Activated CD8-positive, alpha-beta T cell treated with anti-CD3 and anti-CD28 coated beads for 36 hours (primary cell): Measurements from ENCODE around the gene UBE2O. TPM values are rescaled to one million over a fixed set of nuclear protein-coding genes. Genes with fewer than 3 reads are reported as not detected.

Experiments
- ATAC-seq: fragments of 200-7000 bp; cut with Tn5 transposase; one replicate; pipeline ENCODE4 v1.10.0; 2021; ENCODE audit warnings: mild to moderate bottlenecking, moderate library complexity
- CTCF ChIA-PET: fragments of 350-600 bp; sonication (Branson Sonifier 250); formaldehyde crosslinking; loops from one replicate; lab custom pipeline; 2021; ENCODE audit warnings: antibody characterized with exemption; lab: Charles Lee
- POLR2A ChIA-PET: fragments of 350-600 bp; sonication (Branson Sonifier 250); formaldehyde crosslinking; loops from one replicate; lab custom pipeline; 2021; ENCODE audit warnings: antibody characterized with exemption; lab: Charles Lee
- DNase-seq: peaks from one replicate; pipeline ENCODE4 v3.0.0-alpha.2; 2020
- H3K27ac Mint-ChIP-seq: one replicate; pipeline ENCODE4 v1.8.0; 2021; ENCODE audit warnings: mild to moderate bottlenecking, mixed read lengths
- H3K27me3 Mint-ChIP-seq: one replicate; pipeline ENCODE4 v1.8.0; 2021; ENCODE audit warnings: mixed read lengths
- H3K36me3 Mint-ChIP-seq: one replicate; pipeline ENCODE4 v1.8.0; 2021; ENCODE audit warnings: low read depth, mixed read lengths
- H3K4me1 Mint-ChIP-seq: one replicate; pipeline ENCODE4 v1.8.0; 2021; ENCODE audit warnings: low read depth, mixed read lengths
- H3K4me3 Mint-ChIP-seq: one replicate; pipeline ENCODE4 v1.8.0; 2021; ENCODE audit warnings: mild to moderate bottlenecking, moderate library complexity, mixed read lengths
- H3K9me3 Mint-ChIP-seq: one replicate; pipeline ENCODE4 v1.8.0; 2021; ENCODE audit warnings: mixed read lengths
- intact Hi-C: fragments of 100-400 bp; cut with micrococcal nuclease; formaldehyde crosslinking; loops from one replicate; pipeline ENCODE4 v1.10.0; 2022
- total RNA-seq, 2 experiments: library from RNA; stranded (reverse); gene quantifications; one replicate each; pipeline ENCODE4 v1.2.3, GENCODE V29; 2021
- TF ChIP-seq, protein P1 (sequence below): fragments of 200-600 bp; IDR thresholded peaks from one replicate; pipeline ENCODE4 v1.8.0; 2022; ENCODE audit warnings: antibody characterized with exemption, mild to moderate bottlenecking

Gene UBE2O
- total RNA-seq, 2 experiments from 2014 or later, result 36.8 to 39.5 TPM

DNA sequence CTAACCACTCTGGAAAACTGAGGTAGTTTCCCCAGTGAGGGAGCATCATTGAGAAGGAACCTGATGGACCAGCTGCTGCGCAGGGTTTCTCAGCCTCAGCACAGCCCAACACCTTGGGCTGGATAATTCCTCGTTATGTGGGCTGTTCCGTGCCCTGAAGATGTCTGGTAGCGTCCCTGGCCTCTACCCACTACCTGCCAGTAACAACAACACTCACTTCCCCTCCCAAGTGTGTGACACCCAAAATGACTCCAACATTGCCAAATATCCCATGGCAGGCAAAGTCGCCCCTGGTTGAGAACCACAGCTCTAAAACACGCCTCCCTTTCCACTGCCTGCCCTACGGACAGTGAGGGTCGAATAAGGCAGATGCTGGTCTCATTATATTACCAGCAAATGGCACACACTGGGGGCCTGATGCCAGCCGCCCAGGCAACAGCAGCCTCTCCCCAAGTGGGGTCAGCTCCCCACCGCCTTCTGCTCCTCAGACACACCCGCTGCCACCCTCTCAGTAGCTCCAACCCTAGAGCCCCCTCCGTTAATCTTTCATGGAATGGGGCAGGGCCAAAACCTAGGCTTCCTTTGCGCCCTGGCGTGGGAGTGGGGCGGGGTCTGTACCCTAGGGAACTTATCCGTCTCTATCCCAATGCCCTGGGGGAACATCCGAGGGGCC, 47.3 kb upstream of the UBE2O start:
- TF ChIP-seq, protein P1, sequence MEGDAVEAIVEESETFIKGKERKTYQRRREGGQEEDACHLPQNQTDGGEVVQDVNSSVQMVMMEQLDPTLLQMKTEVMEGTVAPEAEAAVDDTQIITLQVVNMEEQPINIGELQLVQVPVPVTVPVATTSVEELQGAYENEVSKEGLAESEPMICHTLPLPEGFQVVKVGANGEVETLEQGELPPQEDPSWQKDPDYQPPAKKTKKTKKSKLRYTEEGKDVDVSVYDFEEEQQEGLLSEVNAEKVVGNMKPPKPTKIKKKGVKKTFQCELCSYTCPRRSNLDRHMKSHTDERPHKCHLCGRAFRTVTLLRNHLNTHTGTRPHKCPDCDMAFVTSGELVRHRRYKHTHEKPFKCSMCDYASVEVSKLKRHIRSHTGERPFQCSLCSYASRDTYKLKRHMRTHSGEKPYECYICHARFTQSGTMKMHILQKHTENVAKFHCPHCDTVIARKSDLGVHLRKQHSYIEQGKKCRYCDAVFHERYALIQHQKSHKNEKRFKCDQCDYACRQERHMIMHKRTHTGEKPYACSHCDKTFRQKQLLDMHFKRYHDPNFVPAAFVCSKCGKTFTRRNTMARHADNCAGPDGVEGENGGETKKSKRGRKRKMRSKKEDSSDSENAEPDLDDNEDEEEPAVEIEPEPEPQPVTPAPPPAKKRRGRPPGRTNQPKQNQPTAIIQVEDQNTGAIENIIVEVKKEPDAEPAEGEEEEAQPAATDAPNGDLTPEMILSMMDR, result no peak
- intact Hi-C loops, result no loop called here
- DNase-seq (no peak), ATAC-seq (no peak)
- Mint-ChIP-seq H3K4me1 (peaks cover 42% of the 10 kb centered on the region), H3K4me3 (peak overlapping the region; percentile 90), H3K9me3 (no peaks in the 10 kb centered on the region), H3K27ac (peak overlapping the region; percentile 57), H3K36me3 (no peaks in the 10 kb centered on the region), H3K27me3 (no peaks in the 10 kb centered on the region)
- ChIA-PET POLR2A (interaction anchor here (0.9 to 4.3 kb wide), 10 partner anchors 9 to 429 kb away, joined by 3 to 16 read pairs (median 4); partner anchors contain the start of genes AANAT and SPHK1), CTCF (interaction anchor here (1.0 to 4.7 kb wide), 5 partner anchors 10 to 103 kb away, joined by 3 to 20 read pairs (median 5); partner anchors contain the start of gene AANAT)

DNA sequence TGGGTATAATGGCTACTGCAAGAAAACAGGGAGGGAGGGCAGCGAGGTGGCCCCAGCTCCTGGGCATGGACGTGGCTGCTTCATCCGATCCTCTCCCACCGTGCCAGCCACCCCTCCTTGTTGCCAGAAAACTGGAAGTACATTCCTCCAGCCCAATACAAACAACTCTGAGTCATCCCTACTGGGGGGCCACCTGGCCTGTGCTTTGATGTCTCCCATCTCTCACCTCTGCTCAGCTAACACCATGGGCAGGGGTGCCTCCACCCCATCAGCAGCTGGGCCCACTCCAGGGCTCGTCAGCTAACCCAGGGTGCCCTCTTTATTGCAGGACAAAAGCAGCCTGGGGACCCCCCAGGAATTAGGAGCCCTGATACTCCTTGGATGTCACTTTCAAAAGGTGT, 46.3 kb upstream of the UBE2O start:
- no peaks in the 10 kb centered on the region for H3K36me3 Mint-ChIP-seq
- intact Hi-C loops, result no loop called here
- H3K27ac Mint-ChIP-seq, result peak overlapping the region; percentile 38
- H3K27me3 Mint-ChIP-seq, result no peaks in the 10 kb centered on the region
- ATAC-seq (no peak), DNase-seq (no peak)
- peak overlapping the region; percentile 90 for H3K4me3 Mint-ChIP-seq
- TF ChIP-seq, protein P1, result no peak
- peaks cover 48% of the 10 kb centered on the region for H3K4me1 Mint-ChIP-seq
- CTCF ChIA-PET, result interaction anchor here (0.6 to 4.7 kb wide), 10 partner anchors 8 to 102 kb away, joined by 3 to 20 read pairs (median 3); partner anchors contain the start of gene AANAT
- POLR2A ChIA-PET, result interaction anchor here (1.0 to 4.3 kb wide), 5 partner anchors 9 to 115 kb away, joined by 4 to 16 read pairs (median 6); partner anchors contain the start of genes AANAT and SPHK1
- no peaks in the 10 kb centered on the region for H3K9me3 Mint-ChIP-seq

DNA sequence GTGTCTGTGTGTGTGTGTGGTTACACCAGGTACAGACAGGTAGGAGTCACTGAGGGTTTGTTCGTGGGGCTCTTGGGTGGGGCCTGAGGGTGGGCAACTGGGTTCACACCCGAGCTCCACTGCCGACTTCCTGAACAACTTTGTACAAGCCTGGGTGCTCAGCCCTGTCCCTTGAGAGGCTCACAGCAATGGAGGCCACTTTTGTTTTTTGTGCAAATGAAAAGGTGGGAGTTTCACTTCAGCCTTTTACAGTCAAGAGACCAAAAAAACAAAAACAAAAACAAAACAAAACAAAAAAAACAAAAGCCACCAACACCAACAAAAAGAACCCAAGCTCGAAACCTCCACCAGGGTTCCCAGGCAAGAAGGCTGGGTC, 45.9 kb upstream of the UBE2O start:
- ChIA-PET CTCF (interaction anchor here (0.8 to 4.7 kb wide), 7 partner anchors 8 to 88 kb away, joined by 3 to 20 read pairs (median 3); partner anchors contain the start of gene AANAT), POLR2A (interaction anchor here (1.0 to 4.3 kb wide), 4 partner anchors 8 to 114 kb away, joined by 4 to 16 read pairs (median 8); partner anchors contain the start of genes AANAT and SPHK1)
- ATAC-seq (no peak), DNase-seq (no peak)
- H3K9me3 Mint-ChIP-seq, result no peaks in the 10 kb centered on the region
- TF ChIP-seq, protein P1, result no peak
- no peaks in the 10 kb centered on the region for H3K36me3 Mint-ChIP-seq
- no peak overlapping the region for H3K27ac Mint-ChIP-seq
- H3K4me3 Mint-ChIP-seq, result no peak overlapping the region
- intact Hi-C loops, result no loop called here
- H3K4me1 Mint-ChIP-seq, result peaks cover 49% of the 10 kb centered on the region
- H3K27me3 Mint-ChIP-seq, result no peaks in the 10 kb centered on the region

DNA sequence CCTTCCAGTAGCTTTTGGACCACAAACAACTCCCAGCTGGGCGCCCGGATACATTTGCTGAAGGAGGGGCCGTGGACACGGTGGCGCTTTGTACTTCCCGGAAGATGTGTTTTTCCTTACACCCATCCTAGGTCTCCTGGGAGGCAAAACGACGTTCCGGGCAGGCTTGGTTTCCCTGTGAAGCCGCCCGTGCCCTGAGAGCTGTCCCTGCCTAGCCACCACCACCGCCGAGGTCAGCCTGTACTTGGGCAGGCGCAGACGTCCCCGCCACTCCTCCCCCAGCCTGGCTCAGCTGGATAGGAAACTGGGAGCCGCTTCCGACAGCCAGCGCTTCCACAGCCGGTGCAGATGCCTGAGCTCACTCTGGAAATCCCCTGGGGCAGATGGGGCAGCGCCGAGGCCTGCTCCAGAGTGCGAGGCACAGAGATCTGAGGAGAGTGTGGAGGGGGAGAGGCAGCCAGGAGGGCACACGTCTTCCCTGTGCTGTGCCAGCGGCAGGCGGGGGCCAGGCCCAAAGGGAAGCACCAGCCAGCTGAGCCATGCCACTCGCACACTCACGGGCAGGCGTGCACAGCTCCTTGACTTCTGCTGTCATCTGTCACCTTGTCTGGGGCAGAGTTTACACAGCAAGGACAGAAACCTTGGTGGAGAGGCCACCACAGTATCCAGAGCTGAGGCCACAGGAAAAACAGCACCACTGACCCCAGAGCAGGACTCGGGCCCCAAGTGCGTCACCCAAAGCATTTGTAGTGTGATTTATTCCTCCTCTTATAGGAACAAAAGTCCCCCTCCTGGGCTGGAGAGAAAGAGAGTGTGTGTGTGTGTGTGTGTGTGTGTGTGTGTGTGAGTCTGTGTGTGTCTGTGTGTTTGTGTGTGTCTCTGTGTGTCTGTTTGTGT, 45.3 kb upstream of the UBE2O start:
- TF ChIP-seq, protein P1, result no peak
- POLR2A ChIA-PET, result interaction anchor here (0.9 to 4.3 kb wide), 3 partner anchors 8 to 60 kb away, joined by 3 to 16 read pairs (median 6); no protein-coding TSS in a partner anchor
- Mint-ChIP-seq H3K4me3 (peak overlapping the region; percentile 15), H3K4me1 (peaks cover 56% of the 10 kb centered on the region), H3K36me3 (no peaks in the 10 kb centered on the region), H3K9me3 (no peaks in the 10 kb centered on the region), H3K27me3 (no peaks in the 10 kb centered on the region), H3K27ac (no peak overlapping the region)
- DNase-seq (no peak), ATAC-seq (no peak)
- intact Hi-C loops, result no loop called here
- CTCF ChIA-PET, result interaction anchor here (1.2 to 4.7 kb wide), 7 partner anchors 9 to 194 kb away, joined by 3 to 20 read pairs (median 3); partner anchors contain the start of gene AANAT
